Muscle of leg (tissue), 9 donors: ENCODE measurements around the gene TXNL4A. TPM values are rescaled to one million over a fixed set of nuclear protein-coding genes. Genes with fewer than 3 reads are reported as not detected.

ENCODE experiments used
- polyA plus RNA-seq, 8 donors: library from polyadenylated mRNA; unstranded; fragments of 120-200 nt; gene quantifications; one replicate each; pipeline versions ENCODE4 v1.2.1 to v1.2.3, GENCODE V29; 2013; ENCODE audit warnings: inconsistent platforms in 1 of 8, low replicate concordance in 1 of 8; ENCODE audit not compliant: insufficient read length in 8 of 8, insufficient read depth in 1 of 8
- total RNA-seq: library from RNA; stranded (reverse); fragments of 120-200 nt; gene quantifications from one replicate; pipeline ENCODE4 v1.2.4, GENCODE V29; 2013

Gene TXNL4A
- total and polyA plus RNA-seq, 9 donors: 76.5 to 147 (median 94.1) TPM

Other genes starting within 250 kb of the TXNL4A start
- 0.44 TPM for gene KCNG2, start 190.6 kb downstream of the TXNL4A start, total RNA-seq
- 1 to 10 TPM in 1 of 8 donors, under 1 TPM in 7; 0.45 to 1.1 (median 0.63) TPM for gene KCNG2, start 190.6 kb downstream of the TXNL4A start, polyA plus RNA-seq
- gene SLC66A2, start 36.9 kb downstream of the TXNL4A start, total RNA-seq: 24.2 TPM
- 10 to 100 TPM; 23.1 to 33.7 (median 26.2) TPM for gene SLC66A2, start 36.9 kb downstream of the TXNL4A start, polyA plus RNA-seq
- 3.7 TPM for gene HSBP1L1, start 23.9 kb downstream of the TXNL4A start, total RNA-seq
- 1 to 10 TPM; 2.6 to 5.6 (median 3.4) TPM for gene HSBP1L1, start 23.9 kb downstream of the TXNL4A start, polyA plus RNA-seq
- 26.1 TPM for gene RBFA, start 45.9 kb upstream of the TXNL4A start, total RNA-seq
- gene RBFA, start 45.9 kb upstream of the TXNL4A start, polyA plus RNA-seq: 10 to 100 TPM; 21.4 to 33.2 (median 26.9) TPM
- gene ADNP2, start 120.7 kb upstream of the TXNL4A start, total RNA-seq: 7.7 TPM
- gene ADNP2, start 120.7 kb upstream of the TXNL4A start, polyA plus RNA-seq: 10 to 100 TPM in 6 of 8 donors, 1 to 10 TPM in 2; 8.6 to 12.9 (median 11.6) TPM